ENCODE results near the gene ERBB4. TPM values are rescaled to one million over a fixed set of nuclear protein-coding genes. Genes with fewer than 3 reads are reported as not detected.

ERBB4 gene
- total RNA-seq, 1 donor from 2014 or later = 8.3 TPM

GRCh38 chr2:211380041-211380440 lies 1158.6 kb downstream of the ERBB4 start:
- TF ChIP-seq CTCF (IDR thresholded peaks at IDR 0.05; ENCODE audit: borderline replicate concordance) = no peak
- no peak for DNase-seq
- intact Hi-C loops (cut with micrococcal nuclease) = no loop called here
- Histone ChIP-seq H3K9me3 (replicated peaks) (no peaks in the 10 kb centered on the region), H3K4me3 (no peak overlapping the region), H3K27ac (replicated peaks) (no peak overlapping the region), H3K27me3 (ENCODE audit: low read depth) (no peaks in the 10 kb centered on the region), H3K36me3 (peaks cover 6% of the 10 kb centered on the region), H3K4me1 (no peaks in the 10 kb centered on the region)

DNA sequence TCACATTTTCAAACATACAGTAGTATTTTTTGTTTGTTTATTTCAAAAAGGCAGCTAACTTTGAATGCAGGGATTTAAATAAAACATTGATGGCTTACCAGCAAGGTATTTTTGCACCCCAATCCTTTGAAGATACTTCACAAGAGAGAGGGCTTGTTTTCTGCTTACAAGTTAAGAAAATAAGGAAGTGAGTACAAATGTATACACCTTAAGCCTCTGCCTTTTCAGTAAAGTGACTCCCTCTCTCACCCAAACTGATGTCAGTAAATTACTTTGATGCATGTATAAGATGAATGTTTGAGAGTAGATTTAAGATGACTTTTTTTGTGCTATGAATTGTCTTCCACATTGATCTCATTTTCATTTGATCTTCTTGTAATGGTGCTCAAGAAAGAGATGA lies 1162.2 kb downstream of the ERBB4 start:
- TF ChIP-seq CTCF (IDR thresholded peaks at IDR 0.05; ENCODE audit: borderline replicate concordance) = no peak
- no peak for DNase-seq
- H3K9me3 ChIP-seq (replicated peaks) = no peaks in the 10 kb centered on the region
- H3K4me3 ChIP-seq = no peak overlapping the region
- intact Hi-C loops (cut with micrococcal nuclease) = no loop called here
- H3K4me1 ChIP-seq = no peaks in the 10 kb centered on the region
- H3K27ac ChIP-seq (replicated peaks) = no peak overlapping the region
- H3K27me3 ChIP-seq (ENCODE audit: low read depth) = no peaks in the 10 kb centered on the region
- no peaks in the 10 kb centered on the region for H3K36me3 ChIP-seq

GRCh38 chr2:211373203-211373602 lies 1165.4 kb downstream of the ERBB4 start:
- intact Hi-C loops (cut with micrococcal nuclease) = no loop called here

GRCh38 chr2:211371465-211371864 lies 1167.1 kb downstream of the ERBB4 start:
- Histone ChIP-seq H3K27ac (replicated peaks) (no peak overlapping the region), H3K9me3 (replicated peaks) (no peaks in the 10 kb centered on the region), H3K27me3 (ENCODE audit: low read depth) (no peaks in the 10 kb centered on the region), H3K4me3 (no peak overlapping the region), H3K4me1 (no peaks in the 10 kb centered on the region), H3K36me3 (no peaks in the 10 kb centered on the region)
- no peak for DNase-seq
- intact Hi-C loops (cut with micrococcal nuclease) = no loop called here
- no peak for TF ChIP-seq CTCF (IDR thresholded peaks at IDR 0.05; ENCODE audit: borderline replicate concordance)

More at GRCh38 chr2:211373203-211373602, 1165.4 kb downstream of the ERBB4 start:
- TF ChIP-seq CTCF (IDR thresholded peaks at IDR 0.05; ENCODE audit: borderline replicate concordance) = no peak
- Histone ChIP-seq H3K4me3 (no peak overlapping the region), H3K9me3 (replicated peaks) (no peaks in the 10 kb centered on the region), H3K27me3 (ENCODE audit: low read depth) (no peaks in the 10 kb centered on the region), H3K36me3 (no peaks in the 10 kb centered on the region), H3K4me1 (no peaks in the 10 kb centered on the region), H3K27ac (replicated peaks) (no peak overlapping the region)
- no peak for DNase-seq

DNA sequence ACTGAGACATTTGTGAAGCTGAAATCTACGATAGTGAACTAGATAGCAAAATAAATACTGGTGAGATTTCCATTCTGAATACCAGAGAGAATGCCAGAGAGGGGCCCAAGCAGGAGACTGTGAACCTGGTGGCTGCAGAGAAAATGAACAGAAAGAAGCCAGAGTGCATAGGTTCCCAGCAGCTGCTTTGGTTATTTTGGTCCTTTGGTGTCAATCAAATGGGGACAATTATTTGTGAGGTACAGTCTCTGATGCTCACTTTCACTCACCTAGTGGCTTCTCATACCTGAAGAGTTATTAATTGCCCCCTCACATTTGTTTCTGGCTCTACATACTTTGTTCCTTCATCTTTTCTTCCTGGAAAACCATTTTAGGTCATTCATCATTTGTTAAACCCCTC lies 1170.1 kb downstream of the ERBB4 start:
- Histone ChIP-seq H3K4me3 (no peak overlapping the region), H3K27ac (replicated peaks) (no peak overlapping the region), H3K27me3 (ENCODE audit: low read depth) (no peaks in the 10 kb centered on the region), H3K36me3 (no peaks in the 10 kb centered on the region), H3K9me3 (replicated peaks) (no peaks in the 10 kb centered on the region), H3K4me1 (no peaks in the 10 kb centered on the region)
- intact Hi-C loops (cut with micrococcal nuclease) = no loop called here
- no peak for TF ChIP-seq CTCF (IDR thresholded peaks at IDR 0.05; ENCODE audit: borderline replicate concordance)
- DNase-seq = no peak

DNA sequence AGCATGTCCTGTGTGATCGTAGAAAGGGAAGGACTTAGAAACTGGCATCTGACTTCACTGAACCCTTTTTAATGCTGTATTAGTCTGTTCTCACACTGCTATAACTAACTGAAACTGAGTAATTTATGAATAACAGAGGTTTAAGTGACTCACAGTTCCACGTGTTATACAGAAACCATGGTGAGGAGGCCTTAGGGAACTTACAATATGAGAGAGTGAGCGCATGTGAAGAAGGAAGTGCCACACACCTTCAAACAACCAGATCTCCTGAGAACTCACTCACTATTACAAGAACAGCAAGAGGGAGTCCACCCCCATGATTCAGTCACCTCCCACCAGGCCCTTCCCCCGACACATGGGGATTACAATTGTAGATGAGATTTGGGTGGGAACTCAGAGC lies 1170.9 kb downstream of the ERBB4 start:
- no peaks in the 10 kb centered on the region for H3K27me3 ChIP-seq (ENCODE audit: low read depth)
- H3K4me3 ChIP-seq = no peak overlapping the region
- DNase-seq = no peak
- peaks cover 3% of the 10 kb centered on the region for H3K9me3 ChIP-seq (replicated peaks)
- TF ChIP-seq CTCF (IDR thresholded peaks at IDR 0.05; ENCODE audit: borderline replicate concordance) = no peak
- H3K36me3 ChIP-seq = no peaks in the 10 kb centered on the region
- no peaks in the 10 kb centered on the region for H3K4me1 ChIP-seq
- no peak overlapping the region for H3K27ac ChIP-seq (replicated peaks)
- intact Hi-C loops (cut with micrococcal nuclease) = no loop called here
